Measurements from ENCODE around the gene CELF4. TPM values are rescaled to one million over a fixed set of nuclear protein-coding genes. Genes with fewer than 3 reads are reported as not detected.

CELF4 gene
- total and polyA plus RNA-seq, 9 donors: 0.18 to 2.0 (median 1.1) TPM

GRCh38 chr18:37539236-37539635 lies 26.4 kb downstream of the CELF4 start:
- DNase-seq: no peak
- WGBS (ENCODE audit: insufficient coverage): 80% methylated on average over 4 of the region's 4 CpGs
- Histone ChIP-seq H3K4me3 (ENCODE audit: low read length) (no peak overlapping the region), H3K27ac (ENCODE audit: low read length) (no peak overlapping the region), H3K9me3 (replicated peaks; ENCODE audit: control insufficient read depth, low read depth, low read length) (no peaks in the 10 kb centered on the region), H3K27me3 (ENCODE audit: control insufficient read depth, insufficient read depth, low read length) (peaks cover 28% of the 10 kb centered on the region), H3K36me3 (ENCODE audit: control insufficient read depth, insufficient read depth, low read length) (no peaks in the 10 kb centered on the region), H3K4me1 (ENCODE audit: control insufficient read depth, insufficient read depth, low read length) (peaks cover 35% of the 10 kb centered on the region)

GRCh38 chr18:37538526-37539205 lies 26.9 kb downstream of the CELF4 start:
- peaks cover 31% of the 10 kb centered on the region for H3K4me1 ChIP-seq (ENCODE audit: control insufficient read depth, insufficient read depth, low read length)
- no peak overlapping the region for H3K27ac ChIP-seq (ENCODE audit: low read length)
- no peaks in the 10 kb centered on the region for H3K36me3 ChIP-seq (ENCODE audit: control insufficient read depth, insufficient read depth, low read length)
- 13% methylated on average over 13 of the region's 17 CpGs for WGBS (ENCODE audit: insufficient coverage)
- no peaks in the 10 kb centered on the region for H3K9me3 ChIP-seq (replicated peaks; ENCODE audit: control insufficient read depth, low read depth, low read length)
- DNase-seq: peak; percentile 20
- no peak overlapping the region for H3K4me3 ChIP-seq (ENCODE audit: low read length)
- peaks cover 28% of the 10 kb centered on the region for H3K27me3 ChIP-seq (ENCODE audit: control insufficient read depth, insufficient read depth, low read length)

GRCh38 chr18:37537868-37538525 lies 27.6 kb downstream of the CELF4 start:
- 8% methylated on average over 22 of the region's 23 CpGs for WGBS (ENCODE audit: insufficient coverage)
- no peaks in the 10 kb centered on the region for H3K9me3 ChIP-seq (replicated peaks; ENCODE audit: control insufficient read depth, low read depth, low read length)
- no peaks in the 10 kb centered on the region for H3K36me3 ChIP-seq (ENCODE audit: control insufficient read depth, insufficient read depth, low read length)
- H3K27ac ChIP-seq (ENCODE audit: low read length): no peak overlapping the region
- H3K4me1 ChIP-seq (ENCODE audit: control insufficient read depth, insufficient read depth, low read length): peaks cover 31% of the 10 kb centered on the region
- H3K27me3 ChIP-seq (ENCODE audit: control insufficient read depth, insufficient read depth, low read length): peaks cover 28% of the 10 kb centered on the region
- DNase-seq: peak; percentile 72
- no peak overlapping the region for H3K4me3 ChIP-seq (ENCODE audit: low read length)

- H3K27me3 ChIP-seq (ENCODE audit: control insufficient read depth, insufficient read depth, low read length): peaks cover 28% of the 10 kb centered on the region
These were observed 28.9 kb downstream of the CELF4 start for GRCh38 chr18:37536656-37537055.

GRCh38 chr18:37535968-37536367 lies 29.6 kb downstream of the CELF4 start:
- peaks cover 26% of the 10 kb centered on the region for H3K27me3 ChIP-seq (ENCODE audit: control insufficient read depth, insufficient read depth, low read length)
- H3K4me3 ChIP-seq (ENCODE audit: low read length): no peak overlapping the region
- peak; percentile 86 for DNase-seq
- H3K4me1 ChIP-seq (ENCODE audit: control insufficient read depth, insufficient read depth, low read length): peaks cover 31% of the 10 kb centered on the region
- H3K9me3 ChIP-seq (replicated peaks; ENCODE audit: control insufficient read depth, low read depth, low read length): no peaks in the 10 kb centered on the region
- peak overlapping the region; percentile 7 for H3K27ac ChIP-seq (ENCODE audit: low read length)
- WGBS (ENCODE audit: insufficient coverage): 25% methylated on average over 2 of the region's 4 CpGs
- H3K36me3 ChIP-seq (ENCODE audit: control insufficient read depth, insufficient read depth, low read length): no peaks in the 10 kb centered on the region

More at GRCh38 chr18:37536656-37537055, 28.9 kb downstream of the CELF4 start:
- no peak overlapping the region for H3K27ac ChIP-seq (ENCODE audit: low read length)
- peaks cover 31% of the 10 kb centered on the region for H3K4me1 ChIP-seq (ENCODE audit: control insufficient read depth, insufficient read depth, low read length)
- no peaks in the 10 kb centered on the region for H3K36me3 ChIP-seq (ENCODE audit: control insufficient read depth, insufficient read depth, low read length)
- no peaks in the 10 kb centered on the region for H3K9me3 ChIP-seq (replicated peaks; ENCODE audit: control insufficient read depth, low read depth, low read length)
- H3K4me3 ChIP-seq (ENCODE audit: low read length): no peak overlapping the region
- DNase-seq: no peak
- 70% methylated on average over 8 of the region's 9 CpGs for WGBS (ENCODE audit: insufficient coverage)

GRCh38 chr18:37534627-37535026 lies 31.0 kb downstream of the CELF4 start:
- H3K9me3 ChIP-seq (replicated peaks; ENCODE audit: control insufficient read depth, low read depth, low read length): no peaks in the 10 kb centered on the region
- no peak for DNase-seq
- 38% methylated on average over 4 of the region's 9 CpGs for WGBS (ENCODE audit: insufficient coverage)
- no peak overlapping the region for H3K4me3 ChIP-seq (ENCODE audit: low read length)
- H3K36me3 ChIP-seq (ENCODE audit: control insufficient read depth, insufficient read depth, low read length): no peaks in the 10 kb centered on the region
- H3K4me1 ChIP-seq (ENCODE audit: control insufficient read depth, insufficient read depth, low read length): peaks cover 31% of the 10 kb centered on the region
- H3K27me3 ChIP-seq (ENCODE audit: control insufficient read depth, insufficient read depth, low read length): peaks cover 20% of the 10 kb centered on the region
- no peak overlapping the region for H3K27ac ChIP-seq (ENCODE audit: low read length)

- Histone ChIP-seq H3K9me3 (replicated peaks; ENCODE audit: control insufficient read depth, low read depth, low read length) (no peaks in the 10 kb centered on the region), H3K4me3 (ENCODE audit: low read length) (no peak overlapping the region), H3K27me3 (ENCODE audit: control insufficient read depth, insufficient read depth, low read length) (peaks cover 15% of the 10 kb centered on the region), H3K4me1 (ENCODE audit: control insufficient read depth, insufficient read depth, low read length) (peaks cover 28% of the 10 kb centered on the region), H3K36me3 (ENCODE audit: control insufficient read depth, insufficient read depth, low read length) (no peaks in the 10 kb centered on the region), H3K27ac (ENCODE audit: low read length) (no peak overlapping the region)
- no peak for DNase-seq
- WGBS (ENCODE audit: insufficient coverage): 82% methylated on average over 11 of the region's 22 CpGs
These were observed 31.7 kb downstream of the CELF4 start for GRCh38 chr18:37533647-37534584.

GRCh38 chr18:37532917-37533316 lies 32.7 kb downstream of the CELF4 start:
- DNase-seq: no peak
- no peaks in the 10 kb centered on the region for H3K9me3 ChIP-seq (replicated peaks; ENCODE audit: control insufficient read depth, low read depth, low read length)
- WGBS (ENCODE audit: insufficient coverage): 86% methylated on average over 9 of the region's 9 CpGs
- H3K36me3 ChIP-seq (ENCODE audit: control insufficient read depth, insufficient read depth, low read length): no peaks in the 10 kb centered on the region
- H3K27me3 ChIP-seq (ENCODE audit: control insufficient read depth, insufficient read depth, low read length): peaks cover 5% of the 10 kb centered on the region
- no peak overlapping the region for H3K27ac ChIP-seq (ENCODE audit: low read length)
- H3K4me3 ChIP-seq (ENCODE audit: low read length): no peak overlapping the region
- peaks cover 19% of the 10 kb centered on the region for H3K4me1 ChIP-seq (ENCODE audit: control insufficient read depth, insufficient read depth, low read length)

- peaks cover 21% of the 10 kb centered on the region for H3K27me3 ChIP-seq (ENCODE audit: control insufficient read depth, insufficient read depth, low read length)
These were observed 35.7 kb downstream of the CELF4 start for GRCh38 chr18:37529863-37530262.

GRCh38 chr18:37529296-37529695 lies 36.3 kb downstream of the CELF4 start:
- Histone ChIP-seq H3K27me3 (ENCODE audit: control insufficient read depth, insufficient read depth, low read length) (peaks cover 25% of the 10 kb centered on the region), H3K36me3 (ENCODE audit: control insufficient read depth, insufficient read depth, low read length) (no peaks in the 10 kb centered on the region)

More at GRCh38 chr18:37529863-37530262, 35.7 kb downstream of the CELF4 start:
- WGBS (ENCODE audit: insufficient coverage): no CpG with 5 or more reads among the region's 4 CpGs
- no peaks in the 10 kb centered on the region for H3K36me3 ChIP-seq (ENCODE audit: control insufficient read depth, insufficient read depth, low read length)
- H3K4me3 ChIP-seq (ENCODE audit: low read length): no peak overlapping the region
- H3K27ac ChIP-seq (ENCODE audit: low read length): no peak overlapping the region
- peaks cover 2% of the 10 kb centered on the region for H3K4me1 ChIP-seq (ENCODE audit: control insufficient read depth, insufficient read depth, low read length)
- H3K9me3 ChIP-seq (replicated peaks; ENCODE audit: control insufficient read depth, low read depth, low read length): no peaks in the 10 kb centered on the region
- DNase-seq: peak; percentile 26

More at GRCh38 chr18:37529296-37529695, 36.3 kb downstream of the CELF4 start:
- no CpG with 5 or more reads among the region's 6 CpGs for WGBS (ENCODE audit: insufficient coverage)
- no peak for DNase-seq
- no peak overlapping the region for H3K4me3 ChIP-seq (ENCODE audit: low read length)
- peaks cover 3% of the 10 kb centered on the region for H3K4me1 ChIP-seq (ENCODE audit: control insufficient read depth, insufficient read depth, low read length)
- H3K27ac ChIP-seq (ENCODE audit: low read length): no peak overlapping the region
- no peaks in the 10 kb centered on the region for H3K9me3 ChIP-seq (replicated peaks; ENCODE audit: control insufficient read depth, low read depth, low read length)

Measured in muscle of leg (tissue), 11 donors.